Activated T-helper 1 cell treated with anti-CD3 and anti-CD28 coated beads, Interleukin-12 subunit alpha, Interleukin-12 subunit beta, Interleukin-2, Interleukin-4 antibody, amounts not matched to agents 30 ng/mL and 10 ng/mL and 1 ng/mL, durations not matched to agents 14 hours and 24 hours and 36 hours (primary cell): ENCODE results near the gene LYST. TPM values are rescaled to one million over a fixed set of nuclear protein-coding genes. Genes with fewer than 3 reads are reported as not detected.
"Not testable (repeated sequence)": the region's sequence is repeated elsewhere in the genome, so short reads cannot be mapped to it uniquely, and the experiment has no call there.

Experiments
- DNase-seq: peaks from one replicate; pipeline ENCODE4 v3.0.0; 2021; ENCODE audit warnings: low spot score
- H3K27ac Mint-ChIP-seq: one replicate; pipeline ENCODE4 v1.8.0; 2021; ENCODE audit warnings: mild to moderate bottlenecking, mixed read lengths
- H3K27me3 Mint-ChIP-seq: one replicate; pipeline ENCODE4 v1.8.0; 2022; ENCODE audit warnings: mild to moderate bottlenecking, moderate library complexity, mixed read lengths; ENCODE audit not compliant: insufficient read depth
- H3K36me3 Mint-ChIP-seq: one replicate; pipeline ENCODE4 v1.8.0; 2021; ENCODE audit warnings: low read depth, mixed read lengths
- H3K4me1 Mint-ChIP-seq: one replicate; pipeline ENCODE4 v1.8.0; 2021; ENCODE audit warnings: low read depth, mixed read lengths
- H3K4me3 Mint-ChIP-seq: one replicate; pipeline ENCODE4 v1.8.0; 2021; ENCODE audit warnings: mild to moderate bottlenecking, moderate library complexity, mixed read lengths
- H3K9me3 Mint-ChIP-seq: one replicate; pipeline ENCODE4 v1.8.0; 2021; ENCODE audit warnings: mixed read lengths
- intact Hi-C: fragments of 100-400 bp; cut with micrococcal nuclease; formaldehyde crosslinking; loops from one replicate; pipeline ENCODE4 v1.15.1; 2024
- total RNA-seq: library from RNA; stranded (reverse); gene quantifications from 2 replicates; pipeline ENCODE4 v1.2.3, GENCODE V29; 2022

LYST gene
- total RNA-seq, 1 donor from 2014 or later: 145 TPM

DNA sequence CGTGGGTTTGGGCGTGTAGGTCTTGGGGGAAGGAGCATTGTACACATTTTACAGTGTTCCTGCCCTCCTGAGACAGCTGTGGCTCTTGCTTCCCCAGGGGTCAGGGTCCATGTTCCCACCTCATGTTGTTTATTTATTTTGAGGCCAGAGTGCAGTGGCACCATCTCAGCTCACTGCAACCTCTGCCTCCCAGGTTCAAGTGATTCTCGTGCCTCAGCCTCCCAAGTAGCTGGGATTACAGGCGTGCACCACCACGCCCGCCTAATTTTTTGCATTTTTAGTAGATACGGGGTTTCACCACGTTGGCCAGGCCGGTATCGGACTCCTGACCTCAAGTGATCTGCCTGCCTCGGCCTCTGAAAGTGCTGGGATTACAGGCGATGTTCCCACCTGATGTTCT, 219.2 kb downstream of the LYST start:
- Mint-ChIP-seq H3K27ac (peak overlapping the region; percentile 5), H3K4me1 (peaks cover 58% of the 10 kb centered on the region), H3K36me3 (peaks cover 18% of the 10 kb centered on the region), H3K27me3 (peaks cover 48% of the 10 kb centered on the region), H3K4me3 (peak overlapping the region; percentile 95)
- not testable (repeated sequence) for H3K9me3 Mint-ChIP-seq, DNase-seq
- intact Hi-C loops: loop anchor here (10.0 kb wide), 2 partner anchors 523 to 747 kb away; partner anchors contain the start of genes EDARADD and TOMM20

DNA sequence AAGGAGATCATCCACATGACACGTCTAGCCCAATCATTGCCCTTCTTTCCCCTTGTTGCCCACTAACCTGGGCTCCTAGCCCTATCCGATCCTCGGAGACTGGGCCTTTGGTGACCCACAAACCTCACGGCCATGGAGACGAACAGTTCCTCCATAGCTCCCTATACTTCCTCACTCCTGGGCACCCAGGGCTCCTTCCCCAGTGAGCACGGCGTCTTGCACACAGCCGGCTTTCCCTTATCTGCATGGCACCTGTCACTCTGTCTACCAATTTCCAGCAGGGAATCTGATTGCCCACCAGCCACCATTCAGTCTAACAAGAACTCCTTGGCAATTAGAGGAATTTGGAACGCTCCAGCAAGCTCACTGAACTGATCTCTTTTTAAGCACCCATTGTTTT, 220.2 kb downstream of the LYST start:
- Mint-ChIP-seq H3K27ac (no peak overlapping the region), H3K36me3 (peaks cover 18% of the 10 kb centered on the region), H3K9me3 (no peaks in the 10 kb centered on the region), H3K4me1 (peaks cover 68% of the 10 kb centered on the region), H3K4me3 (peak overlapping the region; percentile 70), H3K27me3 (peaks cover 39% of the 10 kb centered on the region)
- intact Hi-C loops: loop anchor here (10.0 kb wide), 2 partner anchors 522 to 748 kb away; partner anchors contain the start of genes EDARADD and TOMM20
- DNase-seq: no peak

DNA sequence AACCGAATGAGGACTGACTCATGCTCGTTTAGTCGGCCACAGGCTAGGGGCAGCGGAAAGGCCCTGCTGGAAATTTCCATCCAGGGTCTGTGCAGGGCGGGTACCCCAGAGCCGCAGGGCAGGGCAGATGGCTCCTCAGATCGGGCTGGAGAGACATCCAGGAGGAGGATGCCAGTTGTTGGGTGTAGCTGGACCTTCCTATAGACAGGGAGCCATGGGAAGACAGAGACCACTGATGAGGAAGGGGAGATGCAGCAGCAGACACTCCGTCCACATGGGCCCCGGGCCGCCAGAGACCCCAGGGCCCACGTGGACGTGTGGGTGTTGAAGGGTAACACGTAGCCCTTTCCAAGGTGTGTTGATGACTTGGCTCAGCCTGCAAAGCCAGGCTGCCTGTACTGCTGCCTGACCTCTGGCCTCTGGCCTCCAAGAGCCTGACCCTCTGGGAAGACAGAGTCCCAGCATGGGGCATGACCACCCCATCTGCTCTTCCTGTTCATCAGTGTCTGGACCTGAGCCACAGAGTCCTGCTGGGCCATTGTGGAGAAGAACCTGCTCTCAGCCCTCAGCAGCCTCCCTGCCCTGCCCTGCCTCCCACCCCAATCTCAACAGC, 221.9 kb downstream of the LYST start:
- Mint-ChIP-seq H3K27me3 (peaks cover 30% of the 10 kb centered on the region), H3K36me3 (peaks cover 15% of the 10 kb centered on the region), H3K27ac (peak overlapping the region; percentile 70), H3K9me3 (no peaks in the 10 kb centered on the region), H3K4me3 (peak overlapping the region; percentile 2), H3K4me1 (peaks cover 73% of the 10 kb centered on the region)
- intact Hi-C loops: loop anchor here (5.0 to 10.0 kb wide), 3 partner anchors 520 to 750 kb away; partner anchors contain the start of genes EDARADD, ERO1B and TOMM20
- no peak for DNase-seq

DNA sequence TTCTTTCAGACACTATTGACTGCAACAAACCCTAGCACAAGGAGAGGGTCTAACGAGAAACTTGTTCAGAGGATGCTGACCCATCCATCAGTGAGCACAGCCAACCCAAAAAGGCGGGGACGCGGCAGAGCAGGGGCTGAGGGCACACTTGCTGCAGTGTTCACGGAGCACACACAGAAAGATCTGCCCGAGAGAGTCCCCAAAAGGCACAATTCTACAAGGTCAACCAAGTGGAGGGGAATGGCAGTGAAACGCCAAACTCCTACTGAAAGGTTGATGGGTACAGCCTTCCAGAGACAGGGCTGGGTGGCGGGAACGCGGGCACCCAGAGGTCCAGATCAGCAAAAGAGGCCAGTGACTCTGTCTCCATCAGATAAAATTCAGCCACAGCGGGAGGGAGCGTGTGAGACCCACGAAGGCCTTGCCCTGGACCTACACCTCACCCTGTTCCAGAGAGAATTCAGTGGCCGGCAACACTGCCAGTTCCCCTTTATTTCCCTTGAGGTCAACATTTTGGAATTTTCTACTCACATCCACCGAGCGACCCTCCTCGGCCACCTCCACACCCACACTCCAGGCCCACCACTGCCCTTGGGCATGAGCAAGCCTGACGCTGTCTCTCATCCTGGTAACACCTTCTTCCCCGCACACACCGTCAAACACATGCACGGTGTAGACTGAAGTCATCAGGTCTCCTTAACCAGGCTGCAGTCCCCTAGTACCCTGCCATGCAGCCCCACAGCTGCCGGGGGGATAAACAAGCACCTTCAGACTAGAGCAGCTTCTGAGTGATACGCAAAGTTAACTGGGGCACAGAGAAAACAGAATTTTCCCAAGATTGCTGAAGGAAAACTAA, 222.6 kb downstream of the LYST start:
- intact Hi-C loops: loop anchor here (2.0 to 10.0 kb wide), 7 partner anchors 213 to 751 kb away; partner anchors contain the start of genes ARID4B, EDARADD, ERO1B and GGPS1
- H3K4me1 Mint-ChIP-seq: peaks cover 80% of the 10 kb centered on the region
- H3K27me3 Mint-ChIP-seq: peaks cover 30% of the 10 kb centered on the region
- peak overlapping the region; percentile 92 for H3K27ac Mint-ChIP-seq
- no peaks in the 10 kb centered on the region for H3K9me3 Mint-ChIP-seq
- no peak for DNase-seq
- peaks cover 19% of the 10 kb centered on the region for H3K36me3 Mint-ChIP-seq
- H3K4me3 Mint-ChIP-seq: peak overlapping the region; percentile 2

DNA sequence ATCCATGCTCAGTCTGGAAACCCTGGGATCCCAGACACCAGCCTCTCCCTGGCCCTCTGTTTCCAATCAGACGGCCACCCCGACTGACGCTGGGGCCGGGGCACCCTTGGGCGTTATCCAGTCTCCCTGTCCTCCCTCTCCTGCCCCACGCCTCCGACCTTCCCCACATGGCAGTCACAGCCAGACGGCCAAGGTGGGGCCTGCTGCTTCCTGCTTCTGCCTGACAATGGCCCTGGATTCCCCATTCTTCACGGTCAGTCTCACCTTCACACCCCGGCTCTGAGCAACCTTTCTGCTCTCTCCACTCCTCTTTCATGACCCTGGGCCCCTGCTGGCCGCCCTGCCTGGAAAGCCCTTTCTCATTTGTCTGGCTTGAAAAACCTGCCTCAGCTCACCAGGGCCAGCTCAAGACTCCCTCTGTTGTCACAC, 223.7 kb downstream of the LYST start:
- H3K27me3 Mint-ChIP-seq: peaks cover 22% of the 10 kb centered on the region
- H3K36me3 Mint-ChIP-seq: peaks cover 19% of the 10 kb centered on the region
- peaks cover 72% of the 10 kb centered on the region for H3K4me1 Mint-ChIP-seq

DNA sequence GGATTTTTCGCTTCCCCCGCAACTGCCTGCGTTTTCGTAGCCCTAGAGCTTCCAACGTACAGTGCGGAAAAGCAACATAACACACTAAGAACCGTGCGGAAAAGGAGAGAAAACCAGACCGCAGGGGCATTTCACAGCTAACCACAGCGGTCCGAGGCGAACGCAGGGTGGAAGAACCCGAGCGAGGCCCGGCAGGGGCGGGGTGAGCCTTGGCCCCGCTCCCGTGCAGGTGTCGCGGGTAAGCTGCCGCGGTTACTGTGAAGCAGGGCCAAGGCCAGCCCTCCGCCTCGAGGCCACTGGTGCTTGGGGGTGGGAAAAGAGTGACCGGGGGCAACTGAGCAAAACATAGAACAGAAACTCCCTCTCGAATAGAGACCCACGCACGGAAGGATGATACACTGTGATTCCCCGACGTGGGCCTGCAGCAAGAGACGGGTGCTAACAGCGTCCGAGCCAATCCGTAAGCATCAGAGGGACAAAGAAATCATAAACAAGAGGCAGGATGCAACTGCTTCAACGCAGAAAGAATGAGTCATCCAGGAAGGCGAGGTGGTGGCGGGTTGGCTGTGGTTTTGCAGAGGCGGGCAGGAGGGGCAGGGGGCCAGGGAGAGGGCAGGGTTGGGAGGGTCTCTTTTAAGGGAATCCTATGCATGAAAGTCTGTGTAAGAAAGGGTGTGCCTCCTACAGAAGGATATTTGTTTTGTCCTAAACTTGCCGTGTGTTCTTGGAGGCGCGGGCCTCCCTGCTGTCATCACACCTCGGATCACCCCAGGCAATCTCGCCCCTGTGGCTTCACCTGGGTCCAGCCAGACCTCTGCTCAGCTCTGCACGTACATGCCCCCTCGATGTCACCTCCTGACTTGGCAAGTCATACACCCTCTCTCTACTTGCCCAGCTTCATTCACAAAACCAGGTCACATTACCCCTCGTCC, 224.4 kb downstream of the LYST start:
- no peaks in the 10 kb centered on the region for H3K9me3 Mint-ChIP-seq
- intact Hi-C loops: loop anchor here (1.0 to 10.0 kb wide), 15 partner anchors 8 to 753 kb away; partner anchors contain the start of genes ARID4B, EDARADD, ERO1B and GGPS1
- H3K4me3 Mint-ChIP-seq: peak overlapping the region; percentile 67
- peak overlapping the region; percentile 92 for H3K27ac Mint-ChIP-seq
- DNase-seq: peak; percentile 76
- H3K27me3 Mint-ChIP-seq: peaks cover 17% of the 10 kb centered on the region
- peaks cover 19% of the 10 kb centered on the region for H3K36me3 Mint-ChIP-seq
- H3K4me1 Mint-ChIP-seq: peaks cover 71% of the 10 kb centered on the region

More for the DNA sequence above, 223.7 kb downstream of the LYST start:
- Mint-ChIP-seq H3K27ac (peak overlapping the region; percentile 92), H3K4me3 (peak overlapping the region; percentile 56), H3K9me3 (no peaks in the 10 kb centered on the region)
- intact Hi-C loops: loop anchor here (1.0 to 10.0 kb wide), 15 partner anchors 7 to 752 kb away; partner anchors contain the start of genes ARID4B, EDARADD, ERO1B and GGPS1
- DNase-seq: no peak

DNA sequence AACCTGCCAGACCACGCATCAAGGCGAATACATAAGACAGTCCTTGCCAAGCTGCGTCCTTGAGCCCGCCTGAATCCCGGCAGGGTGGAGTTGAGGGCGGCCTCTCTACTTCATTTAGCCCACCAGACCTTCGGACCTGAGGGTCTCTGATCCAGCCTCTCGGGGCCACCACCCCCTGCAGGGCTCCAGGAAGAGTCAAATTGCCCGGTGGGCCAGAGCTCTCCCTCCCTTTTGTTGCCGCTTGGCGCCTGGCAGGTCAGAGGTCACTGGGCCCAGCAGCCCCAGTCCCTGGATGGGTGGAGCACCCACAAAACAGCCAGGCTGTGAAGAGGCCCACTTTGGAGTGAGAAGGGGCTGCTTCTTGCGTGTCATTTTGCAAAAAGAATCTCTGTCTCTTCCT, 226.1 kb downstream of the LYST start:
- no peak for DNase-seq
- Mint-ChIP-seq H3K36me3 (peaks cover 11% of the 10 kb centered on the region), H3K27me3 (peaks cover 4% of the 10 kb centered on the region), H3K9me3 (no peaks in the 10 kb centered on the region), H3K27ac (peak overlapping the region; percentile 78), H3K4me1 (peaks cover 55% of the 10 kb centered on the region), H3K4me3 (peak overlapping the region; percentile 5)
- intact Hi-C loops: loop anchor here (5.0 to 10.0 kb wide), 3 partner anchors 516 to 754 kb away; partner anchors contain the start of genes EDARADD, ERO1B and TOMM20

DNA sequence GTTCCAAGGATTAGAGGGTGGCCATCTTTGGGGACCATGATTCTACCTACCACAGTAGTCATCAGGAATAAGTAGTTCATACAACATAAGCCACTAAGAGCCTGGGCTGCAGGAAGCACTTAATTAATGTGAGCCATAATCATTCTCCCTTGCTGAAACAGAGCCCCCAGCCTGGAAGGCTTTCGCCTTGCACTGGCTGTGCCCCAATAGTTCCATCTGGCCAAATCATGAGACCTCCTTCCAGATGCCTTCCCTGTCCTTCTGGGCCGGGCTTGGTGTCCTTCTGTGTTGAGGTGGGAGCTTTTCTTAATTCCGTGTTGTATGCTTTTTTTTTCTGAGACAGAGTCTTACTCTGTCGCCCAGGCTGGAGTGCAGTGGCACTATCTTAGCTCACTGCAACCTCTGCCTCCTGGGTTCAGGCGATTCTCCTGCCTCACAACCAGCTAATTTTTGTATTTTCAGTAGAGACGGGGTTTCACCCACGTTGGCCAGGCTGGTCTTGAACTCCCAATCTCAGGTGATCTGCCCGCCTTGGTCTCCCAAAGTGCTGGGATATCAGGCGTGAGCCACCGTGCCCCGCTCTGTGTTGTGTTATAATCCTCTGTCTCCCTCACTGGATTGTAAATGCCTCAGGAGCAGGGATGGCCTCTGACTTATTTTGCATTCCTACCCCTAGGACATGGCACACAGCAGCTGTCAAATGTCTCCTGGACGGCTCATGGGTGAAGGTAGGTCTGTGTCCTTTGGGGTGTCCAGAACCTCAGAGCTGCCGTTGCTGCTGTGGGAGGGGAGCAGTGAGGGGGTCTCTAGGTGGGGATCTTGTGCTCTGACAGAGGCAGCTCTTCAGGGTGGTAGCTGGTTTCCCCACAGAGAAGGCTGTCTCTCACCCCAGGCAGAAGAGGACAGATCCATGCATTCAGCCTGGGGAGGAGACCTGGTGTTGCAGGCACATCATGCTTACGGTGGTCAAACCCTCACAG, 227.2 kb downstream of the LYST start:
- Mint-ChIP-seq H3K4me1 (peaks cover 54% of the 10 kb centered on the region), H3K36me3 (peaks cover 11% of the 10 kb centered on the region), H3K4me3 (peak overlapping the region; percentile 20), H3K27ac (peak overlapping the region; percentile 41), H3K9me3 (no peaks in the 10 kb centered on the region), H3K27me3 (peaks cover 5% of the 10 kb centered on the region)
- intact Hi-C loops: loop anchor here (5.0 to 10.0 kb wide), 3 partner anchors 515 to 755 kb away; partner anchors contain the start of genes EDARADD, ERO1B and TOMM20
- no peak for DNase-seq

DNA sequence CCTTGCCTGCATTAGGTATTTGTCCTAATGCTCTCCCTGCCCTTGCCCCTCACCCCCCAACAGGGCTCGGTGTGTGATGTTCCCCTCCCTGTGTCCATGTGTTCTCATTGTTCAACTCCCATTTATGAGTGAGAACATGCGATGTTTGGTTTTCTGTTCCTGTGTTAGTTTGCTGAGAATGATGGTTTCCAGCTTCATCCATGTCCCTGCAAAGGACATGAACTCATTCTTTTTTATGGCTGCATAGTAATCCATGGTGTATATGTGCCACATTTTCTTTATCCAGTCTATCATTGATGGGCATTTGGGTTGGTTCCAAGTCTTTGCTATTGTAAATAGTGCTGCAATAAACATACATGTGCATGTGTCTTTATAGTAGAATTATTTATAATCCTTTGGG, 228.1 kb downstream of the LYST start:
- H3K4me3 Mint-ChIP-seq, H3K27ac Mint-ChIP-seq, intact Hi-C loops, DNase-seq, H3K9me3 Mint-ChIP-seq, H3K27me3 Mint-ChIP-seq: not testable (repeated sequence)
- H3K4me1 Mint-ChIP-seq: peaks cover 53% of the 10 kb centered on the region
- H3K36me3 Mint-ChIP-seq: peaks cover 11% of the 10 kb centered on the region

DNA sequence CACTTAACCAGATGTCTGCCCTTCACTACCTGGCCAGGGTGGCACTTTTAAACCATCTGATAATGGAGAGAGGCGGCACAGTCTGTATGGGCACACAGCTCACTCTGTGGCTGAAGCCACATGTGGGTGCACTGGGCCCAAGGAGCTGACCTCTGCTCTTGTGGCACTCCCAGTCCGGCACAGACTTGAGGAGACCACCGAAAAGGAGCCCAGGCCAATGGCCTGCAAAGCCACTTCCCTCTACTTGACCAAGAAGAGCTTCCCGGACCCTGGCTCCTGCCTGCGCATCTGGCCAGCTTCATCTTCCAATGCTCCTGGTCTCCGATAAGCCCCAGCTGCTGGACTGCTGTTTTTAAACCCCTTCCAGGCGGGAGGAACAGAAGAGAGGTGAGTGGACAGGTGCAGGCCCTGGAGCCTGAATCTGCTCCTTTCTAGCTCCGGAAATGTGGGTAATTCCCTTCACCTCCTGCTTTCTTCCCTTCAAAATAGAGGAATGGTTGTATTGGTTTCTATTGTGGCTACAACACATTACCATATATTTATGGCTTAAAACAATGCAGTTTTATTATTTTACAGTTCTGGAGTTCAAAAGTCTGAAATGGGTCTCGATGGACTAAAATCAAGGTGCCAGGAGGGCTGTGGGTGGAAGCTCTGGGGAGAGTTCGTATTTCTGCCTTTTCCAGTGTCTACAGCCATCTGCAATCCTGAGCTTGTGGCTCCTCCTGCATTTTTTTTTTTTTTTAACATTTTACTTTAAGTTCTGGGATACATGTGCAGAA, 228.8 kb downstream of the LYST start:
- peaks cover 9% of the 10 kb centered on the region for H3K27me3 Mint-ChIP-seq
- H3K36me3 Mint-ChIP-seq: peaks cover 8% of the 10 kb centered on the region
- no peak for DNase-seq

More for the DNA sequence above, 228.8 kb downstream of the LYST start:
- H3K9me3 Mint-ChIP-seq: no peaks in the 10 kb centered on the region
- peaks cover 51% of the 10 kb centered on the region for H3K4me1 Mint-ChIP-seq
- no peak overlapping the region for H3K27ac Mint-ChIP-seq
- no peak overlapping the region for H3K4me3 Mint-ChIP-seq
- intact Hi-C loops: no loop called here
